Neuron (in vitro differentiated cells): ENCODE data around the gene CDHR2.

Source experiments
- H2AFZ ChIP-seq: one replicate; pipeline ENCODE4 v1.6.1; 2013; ENCODE audit warnings: low read depth, mild to moderate bottlenecking, inconsistent platforms, low read length, moderate library complexity
- H3K27me3 ChIP-seq: one replicate; pipeline ENCODE4 v1.6.1; 2013; ENCODE audit warnings: low read length; ENCODE audit not compliant: insufficient read depth
- H3K36me3 ChIP-seq: one replicate; pipeline ENCODE4 v1.6.1; 2013; ENCODE audit warnings: low read length; ENCODE audit not compliant: insufficient read depth
- H3K4me1 ChIP-seq: one replicate; pipeline ENCODE4 v1.6.1; 2013; ENCODE audit warnings: low read length; ENCODE audit not compliant: insufficient read depth
- H3K4me3 ChIP-seq: 2 replicates; pipeline ENCODE4 v1.5.1; 2013; ENCODE audit warnings: mild to moderate bottlenecking, low read length, moderate library complexity
- H3K9me3 ChIP-seq: one replicate; pipeline ENCODE4 v1.6.1; 2013; ENCODE audit warnings: low read length

CDHR2 gene

GRCh38 chr5:176524138-176524537 is 25.0 kb upstream of the CDHR2 start:
- Histone ChIP-seq H3K36me3 (peaks cover 21% of the 10 kb centered on the region), H3K4me1 (no peaks in the 10 kb centered on the region), H3K9me3 (no peaks in the 10 kb centered on the region), H2AFZ (no peak overlapping the region), H3K4me3 (no peak overlapping the region), H3K27me3 (no peaks in the 10 kb centered on the region)

GRCh38 chr5:176524987-176525386 is 24.2 kb upstream of the CDHR2 start:
- Histone ChIP-seq H3K27me3 (no peaks in the 10 kb centered on the region), H3K4me3 (no peak overlapping the region), H3K4me1 (no peaks in the 10 kb centered on the region), H3K9me3 (no peaks in the 10 kb centered on the region), H2AFZ (no peak overlapping the region), H3K36me3 (peaks cover 27% of the 10 kb centered on the region)

GRCh38 chr5:176525677-176526076 is 23.5 kb upstream of the CDHR2 start:
- no peaks in the 10 kb centered on the region for H3K27me3 ChIP-seq
- H3K36me3 ChIP-seq, result peaks cover 31% of the 10 kb centered on the region
- H3K4me1 ChIP-seq, result no peaks in the 10 kb centered on the region
- H3K9me3 ChIP-seq, result no peaks in the 10 kb centered on the region
- H2AFZ ChIP-seq, result no peak overlapping the region
- no peak overlapping the region for H3K4me3 ChIP-seq

GRCh38 chr5:176526462-176526861 is 22.7 kb upstream of the CDHR2 start:
- Histone ChIP-seq H3K4me3 (no peak overlapping the region), H3K27me3 (no peaks in the 10 kb centered on the region), H3K9me3 (no peaks in the 10 kb centered on the region), H3K36me3 (peaks cover 38% of the 10 kb centered on the region), H3K4me1 (no peaks in the 10 kb centered on the region), H2AFZ (no peak overlapping the region)

- Histone ChIP-seq H3K9me3 (no peaks in the 10 kb centered on the region), H3K36me3 (peaks cover 45% of the 10 kb centered on the region), H3K4me1 (no peaks in the 10 kb centered on the region), H3K27me3 (no peaks in the 10 kb centered on the region), H3K4me3 (no peak overlapping the region), H2AFZ (no peak overlapping the region)
Observed at GRCh38 chr5:176527246-176528222, 21.6 kb upstream of the CDHR2 start.

GRCh38 chr5:176528301-176528700 is 20.8 kb upstream of the CDHR2 start:
- Histone ChIP-seq H2AFZ (no peak overlapping the region), H3K4me1 (no peaks in the 10 kb centered on the region), H3K27me3 (no peaks in the 10 kb centered on the region), H3K36me3 (peaks cover 48% of the 10 kb centered on the region), H3K9me3 (no peaks in the 10 kb centered on the region), H3K4me3 (no peak overlapping the region)

- H3K27me3 ChIP-seq, result no peaks in the 10 kb centered on the region
- no peak overlapping the region for H3K4me3 ChIP-seq
- no peaks in the 10 kb centered on the region for H3K4me1 ChIP-seq
- H2AFZ ChIP-seq, result no peak overlapping the region
- H3K36me3 ChIP-seq, result peaks cover 52% of the 10 kb centered on the region
- H3K9me3 ChIP-seq, result no peaks in the 10 kb centered on the region
Observed at GRCh38 chr5:176528761-176529115, 20.4 kb upstream of the CDHR2 start.

GRCh38 chr5:176529116-176529740 is 19.9 kb upstream of the CDHR2 start:
- Histone ChIP-seq H3K4me3 (no peak overlapping the region), H3K9me3 (no peaks in the 10 kb centered on the region), H3K36me3 (peaks cover 52% of the 10 kb centered on the region), H3K27me3 (no peaks in the 10 kb centered on the region), H3K4me1 (peaks cover 3% of the 10 kb centered on the region), H2AFZ (no peak overlapping the region)

- Histone ChIP-seq H3K27me3 (no peaks in the 10 kb centered on the region), H3K36me3 (peaks cover 52% of the 10 kb centered on the region), H3K4me1 (peaks cover 8% of the 10 kb centered on the region), H3K4me3 (no peak overlapping the region), H2AFZ (no peak overlapping the region), H3K9me3 (no peaks in the 10 kb centered on the region)
Observed at GRCh38 chr5:176529741-176530141, 19.4 kb upstream of the CDHR2 start.

GRCh38 chr5:176530393-176530982 is 18.7 kb upstream of the CDHR2 start:
- H3K27me3 ChIP-seq, result no peaks in the 10 kb centered on the region
- no peaks in the 10 kb centered on the region for H3K9me3 ChIP-seq
- H3K4me1 ChIP-seq, result peaks cover 16% of the 10 kb centered on the region
- H3K36me3 ChIP-seq, result peaks cover 52% of the 10 kb centered on the region
- no peak overlapping the region for H3K4me3 ChIP-seq
- H2AFZ ChIP-seq, result no peak overlapping the region

- peaks cover 22% of the 10 kb centered on the region for H3K4me1 ChIP-seq
- no peaks in the 10 kb centered on the region for H3K27me3 ChIP-seq
- H3K9me3 ChIP-seq, result no peaks in the 10 kb centered on the region
- H3K36me3 ChIP-seq, result peaks cover 51% of the 10 kb centered on the region
- no peak overlapping the region for H2AFZ ChIP-seq
- no peak overlapping the region for H3K4me3 ChIP-seq
Observed at GRCh38 chr5:176530983-176531901, 17.9 kb upstream of the CDHR2 start.

GRCh38 chr5:176531902-176532493 is 17.1 kb upstream of the CDHR2 start:
- H3K9me3 ChIP-seq, result no peaks in the 10 kb centered on the region
- no peak overlapping the region for H2AFZ ChIP-seq
- no peaks in the 10 kb centered on the region for H3K27me3 ChIP-seq
- H3K4me1 ChIP-seq, result peaks cover 22% of the 10 kb centered on the region
- H3K4me3 ChIP-seq, result no peak overlapping the region
- H3K36me3 ChIP-seq, result peaks cover 51% of the 10 kb centered on the region
